Measurements from ENCODE around the gene CDCA7L.

DNA sequence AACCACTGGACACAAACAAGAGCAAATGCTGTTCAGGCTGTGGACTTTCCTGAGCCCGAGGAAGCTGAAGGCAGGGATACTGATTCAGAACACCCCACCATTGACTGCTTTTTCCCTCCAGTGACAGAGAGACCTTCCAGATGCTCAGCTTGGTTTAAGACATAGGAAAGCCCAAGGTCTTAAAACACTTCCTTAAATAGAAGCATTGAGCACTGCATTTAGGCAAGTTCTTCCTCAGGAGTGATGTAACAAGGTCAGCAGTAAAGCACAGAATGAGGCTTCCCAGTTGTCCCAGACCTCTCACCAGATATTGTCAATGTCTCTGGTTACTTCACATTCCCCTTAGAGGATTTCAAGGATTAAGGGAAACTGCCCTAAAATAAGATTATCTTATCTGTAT, 19.6 kb upstream of the CDCA7L start:
- TF ChIP-seq EP300 (IDR thresholded peaks at IDR 0.05; ENCODE audit: borderline replicate concordance), result no peak
- TF ChIP-seq RAD21 (IDR thresholded peaks at IDR 0.05; ENCODE audit: low read depth), result no peak
- no peak for TF ChIP-seq EGR1 (IDR thresholded peaks at IDR 0.05)
- no peak for TF ChIP-seq CEBPB (IDR thresholded peaks at IDR 0.05)
- no peak for TF ChIP-seq YY1 (IDR thresholded peaks at IDR 0.05; ENCODE audit: low read depth)

Measured in Ishikawa (cell line).